ENCODE data around the gene ID1. TPM values are rescaled to one million over a fixed set of nuclear protein-coding genes. Genes with fewer than 3 reads are reported as not detected.

The ID1 gene
- total RNA-seq, 2 donors from 2014 or later = 356 to 514 TPM

DNA sequence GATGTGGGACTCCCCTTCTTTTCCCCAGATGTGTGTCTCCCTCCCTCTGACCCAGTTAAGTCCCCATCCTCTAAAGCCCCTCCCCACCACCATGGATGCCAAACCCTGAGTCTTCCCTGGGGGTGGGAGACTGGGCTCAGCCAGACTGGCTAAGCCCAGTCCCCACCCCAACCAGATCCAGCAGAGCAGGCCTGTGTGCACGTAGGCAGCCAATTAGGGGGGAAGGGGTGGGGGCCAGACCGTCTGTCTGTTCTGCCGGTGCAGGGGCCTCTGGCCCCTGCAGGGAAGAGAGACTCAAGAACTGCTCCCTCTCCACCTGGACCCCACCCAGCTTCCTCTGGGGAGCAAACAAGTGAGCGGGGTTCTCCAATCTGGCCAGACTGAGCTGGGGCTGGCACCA lies 33.2 kb downstream of the ID1 start:
- Histone ChIP-seq H3K9me3 (no peaks in the 10 kb centered on the region), H3K4me3 (no peak overlapping the region)
- WGBS = 48% methylated on average over 4 of the region's 4 CpGs

DNA sequence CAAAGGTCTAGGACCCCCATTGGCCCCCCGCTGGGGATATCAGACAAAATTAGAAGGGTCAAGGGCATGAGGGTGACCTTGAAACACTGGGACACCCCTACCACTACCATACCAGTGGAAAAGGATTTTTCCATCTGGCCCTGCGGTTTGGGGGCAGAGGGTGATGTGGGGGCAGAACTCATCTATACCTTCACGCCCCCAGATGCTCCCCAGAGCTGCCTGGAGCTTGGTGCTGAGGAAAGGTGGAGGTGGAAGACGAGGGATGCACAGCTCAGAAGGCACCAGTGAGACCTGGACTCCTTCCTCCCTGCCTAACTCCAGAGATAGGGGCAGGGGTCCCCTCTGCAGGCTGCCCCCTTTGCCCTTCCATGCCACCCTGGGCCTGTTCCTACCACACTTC lies 33.7 kb downstream of the ID1 start:
- H3K27me3 ChIP-seq (replicated peaks; ENCODE audit: insufficient read depth) = no peaks in the 10 kb centered on the region
- no peak overlapping the region for H3K4me3 ChIP-seq
- TF ChIP-seq, protein P1, sequence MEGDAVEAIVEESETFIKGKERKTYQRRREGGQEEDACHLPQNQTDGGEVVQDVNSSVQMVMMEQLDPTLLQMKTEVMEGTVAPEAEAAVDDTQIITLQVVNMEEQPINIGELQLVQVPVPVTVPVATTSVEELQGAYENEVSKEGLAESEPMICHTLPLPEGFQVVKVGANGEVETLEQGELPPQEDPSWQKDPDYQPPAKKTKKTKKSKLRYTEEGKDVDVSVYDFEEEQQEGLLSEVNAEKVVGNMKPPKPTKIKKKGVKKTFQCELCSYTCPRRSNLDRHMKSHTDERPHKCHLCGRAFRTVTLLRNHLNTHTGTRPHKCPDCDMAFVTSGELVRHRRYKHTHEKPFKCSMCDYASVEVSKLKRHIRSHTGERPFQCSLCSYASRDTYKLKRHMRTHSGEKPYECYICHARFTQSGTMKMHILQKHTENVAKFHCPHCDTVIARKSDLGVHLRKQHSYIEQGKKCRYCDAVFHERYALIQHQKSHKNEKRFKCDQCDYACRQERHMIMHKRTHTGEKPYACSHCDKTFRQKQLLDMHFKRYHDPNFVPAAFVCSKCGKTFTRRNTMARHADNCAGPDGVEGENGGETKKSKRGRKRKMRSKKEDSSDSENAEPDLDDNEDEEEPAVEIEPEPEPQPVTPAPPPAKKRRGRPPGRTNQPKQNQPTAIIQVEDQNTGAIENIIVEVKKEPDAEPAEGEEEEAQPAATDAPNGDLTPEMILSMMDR (IDR thresholded peaks at IDR 0.05) = no peak
- no peak for TF ChIP-seq POLR2A (IDR thresholded peaks at IDR 0.05)
- no peak for TF ChIP-seq POLR2AphosphoS5 (IDR thresholded peaks at IDR 0.05)
- H3K27ac ChIP-seq = no peak overlapping the region
- intact Hi-C loops (cut with DNase I) = no loop called here
- H3K9me3 ChIP-seq = no peaks in the 10 kb centered on the region
- 94% methylated on average over 4 of the region's 4 CpGs for WGBS
- no peaks in the 10 kb centered on the region for H3K36me3 ChIP-seq
- no peak for DNase-seq (ENCODE audit: low spot score)
- no peaks in the 10 kb centered on the region for H3K4me1 ChIP-seq (replicated peaks)

More for the DNA sequence above, 33.2 kb downstream of the ID1 start:
- no peaks in the 10 kb centered on the region for H3K36me3 ChIP-seq
- no peak for DNase-seq (ENCODE audit: low spot score)
- intact Hi-C loops (cut with DNase I) = no loop called here
- no peaks in the 10 kb centered on the region for H3K4me1 ChIP-seq (replicated peaks)
- no peaks in the 10 kb centered on the region for H3K27me3 ChIP-seq (replicated peaks; ENCODE audit: insufficient read depth)
- no peak overlapping the region for H3K27ac ChIP-seq
- TF ChIP-seq POLR2AphosphoS5 (IDR thresholded peaks at IDR 0.05) = no peak
- TF ChIP-seq, protein P1 (IDR thresholded peaks at IDR 0.05) = no peak
- TF ChIP-seq POLR2A (IDR thresholded peaks at IDR 0.05) = no peak

DNA sequence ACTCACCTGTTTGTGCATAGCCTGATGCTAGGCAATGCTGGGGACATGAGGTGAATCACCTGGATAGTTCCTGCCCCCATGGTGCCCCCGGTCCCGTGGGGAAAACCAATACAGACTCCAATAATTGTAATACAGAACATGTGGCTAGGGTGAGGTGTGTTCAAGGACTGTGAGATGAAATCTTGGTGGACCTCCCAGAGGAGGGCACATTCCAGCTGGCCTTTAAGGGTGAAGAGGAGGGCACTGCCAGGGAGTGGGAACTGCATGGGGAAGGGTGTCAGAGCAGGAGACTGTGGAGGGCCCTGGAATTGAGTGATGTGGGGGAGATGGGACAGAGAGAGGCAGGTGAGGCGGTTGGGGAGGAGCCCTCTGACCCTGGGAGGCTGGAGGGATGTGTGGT lies 35.2 kb downstream of the ID1 start:
- no peak for DNase-seq (ENCODE audit: low spot score)
- no peaks in the 10 kb centered on the region for H3K9me3 ChIP-seq
- H3K4me1 ChIP-seq (replicated peaks) = no peaks in the 10 kb centered on the region
- no peak overlapping the region for H3K27ac ChIP-seq
- 70% methylated on average over 3 of the region's 3 CpGs for WGBS
- H3K27me3 ChIP-seq (replicated peaks; ENCODE audit: insufficient read depth) = no peaks in the 10 kb centered on the region
- no peak overlapping the region for H3K4me3 ChIP-seq
- no peaks in the 10 kb centered on the region for H3K36me3 ChIP-seq
- intact Hi-C loops (cut with DNase I) = no loop called here
- TF ChIP-seq, protein P1 (IDR thresholded peaks at IDR 0.05) = no peak
- TF ChIP-seq POLR2A (IDR thresholded peaks at IDR 0.05) = no peak
- no peak for TF ChIP-seq POLR2AphosphoS5 (IDR thresholded peaks at IDR 0.05)

DNA sequence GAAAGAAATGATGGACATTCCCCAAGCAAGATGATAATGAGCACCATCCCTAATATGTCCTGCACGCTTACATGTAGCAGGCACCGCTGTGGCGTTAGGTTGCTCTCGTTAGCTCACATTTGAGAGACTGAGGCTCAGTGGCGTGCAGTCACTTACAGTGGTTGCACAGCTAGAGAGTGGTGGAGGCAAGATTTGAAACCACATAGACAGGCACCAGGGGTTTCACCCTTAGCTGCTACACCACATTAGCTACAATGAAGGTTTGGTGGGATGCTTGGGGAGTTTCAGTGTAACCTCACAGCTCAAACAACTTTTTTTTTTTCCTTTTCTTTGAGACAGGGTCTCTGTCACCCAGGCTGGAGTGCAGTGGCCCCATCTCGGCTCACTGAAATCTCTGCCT lies 36.3 kb downstream of the ID1 start:
- no peaks in the 10 kb centered on the region for H3K27me3 ChIP-seq (replicated peaks; ENCODE audit: insufficient read depth)
- H3K4me3 ChIP-seq = no peak overlapping the region
- H3K4me1 ChIP-seq (replicated peaks) = no peaks in the 10 kb centered on the region
- 95% methylated on average over 6 of the region's 6 CpGs for WGBS
- no peaks in the 10 kb centered on the region for H3K36me3 ChIP-seq
- no peak for DNase-seq (ENCODE audit: low spot score)
- TF ChIP-seq, protein P1 (IDR thresholded peaks at IDR 0.05) = no peak
- TF ChIP-seq POLR2A (IDR thresholded peaks at IDR 0.05) = no peak
- TF ChIP-seq POLR2AphosphoS5 (IDR thresholded peaks at IDR 0.05) = no peak
- intact Hi-C loops (cut with DNase I) = no loop called here
- H3K9me3 ChIP-seq = no peaks in the 10 kb centered on the region
- H3K27ac ChIP-seq = no peak overlapping the region

DNA sequence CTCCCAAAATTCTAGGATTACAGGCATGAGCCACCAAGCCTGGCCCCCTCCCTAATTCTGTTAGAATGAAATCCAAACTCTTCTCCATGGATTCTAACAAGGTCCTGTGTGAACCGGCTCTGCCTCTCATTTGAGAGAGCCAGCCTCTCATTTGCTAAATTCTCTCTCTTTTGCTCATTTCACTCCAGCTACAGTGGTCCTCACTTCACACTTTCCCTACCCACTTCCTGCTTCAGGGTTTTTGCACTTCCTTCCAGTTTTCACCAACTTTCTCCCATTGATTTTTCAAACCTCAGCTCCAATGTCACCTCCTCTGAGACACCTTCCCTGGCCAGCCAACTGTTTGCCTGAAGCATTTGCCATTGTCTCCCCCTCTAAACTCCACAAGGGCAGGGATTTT lies 37.7 kb downstream of the ID1 start:
- whole genome bisulfite sequencing = 96% methylated on average over 1 of the region's 1 CpG
- Histone ChIP-seq H3K9me3 (no peaks in the 10 kb centered on the region), H3K27ac (no peak overlapping the region), H3K4me1 (replicated peaks) (no peaks in the 10 kb centered on the region), H3K36me3 (no peaks in the 10 kb centered on the region), H3K27me3 (replicated peaks; ENCODE audit: insufficient read depth) (no peaks in the 10 kb centered on the region), H3K4me3 (no peak overlapping the region)
- TF ChIP-seq POLR2AphosphoS5 (IDR thresholded peaks at IDR 0.05) (no peak), POLR2A (IDR thresholded peaks at IDR 0.05) (no peak)
- TF ChIP-seq, protein P1 (IDR thresholded peaks at IDR 0.05) = no peak
- intact Hi-C loops (cut with DNase I) = no loop called here
- DNase-seq (ENCODE audit: low spot score) = no peak
